ENCODE results near the gene DRD3. TPM values are rescaled to one million over a fixed set of nuclear protein-coding genes. Genes with fewer than 3 reads are reported as not detected.

Gene DRD3
- polyA plus RNA-seq, 1 donor = not detected

Other genes starting within 250 kb of the DRD3 start
- 1.1 TPM for gene ZDHHC23, start 231.0 kb downstream of the DRD3 start, polyA plus RNA-seq (ENCODE audit: insufficient read length)
- gene CCDC191, start 122.5 kb downstream of the DRD3 start, polyA plus RNA-seq (ENCODE audit: insufficient read length) = 4.8 TPM
- 10.4 TPM for gene QTRT2, start 122.3 kb downstream of the DRD3 start, polyA plus RNA-seq (ENCODE audit: insufficient read length)
- not detected for gene ZNF80, start 58.5 kb upstream of the DRD3 start, polyA plus RNA-seq (ENCODE audit: insufficient read length)
- 0.20 TPM for gene TIGIT, start 115.0 kb upstream of the DRD3 start, polyA plus RNA-seq (ENCODE audit: insufficient read length)